ENCODE data around the gene CYP19A1.
A peak's percentile ranks its signal among the peaks of the same experiment; 100 is the strongest.

GRCh38 chr15:51192521-51193280, 145.7 kb downstream of the CYP19A1 start:
- TF ChIP-seq CTCF (IDR thresholded peaks at IDR 0.05) (peak; percentile 88 to 99 (median 95)), POLR2AphosphoS5 (IDR thresholded peaks at IDR 0.05) (no peak)
